ENCODE results near the gene PPARG.
A peak's percentile ranks its signal among the peaks of the same experiment; 100 is the strongest.
"Not testable (repeated sequence)": the region's sequence is repeated elsewhere in the genome, so short reads cannot be mapped to it uniquely, and the experiment has no call there.

PPARG gene

DNA sequence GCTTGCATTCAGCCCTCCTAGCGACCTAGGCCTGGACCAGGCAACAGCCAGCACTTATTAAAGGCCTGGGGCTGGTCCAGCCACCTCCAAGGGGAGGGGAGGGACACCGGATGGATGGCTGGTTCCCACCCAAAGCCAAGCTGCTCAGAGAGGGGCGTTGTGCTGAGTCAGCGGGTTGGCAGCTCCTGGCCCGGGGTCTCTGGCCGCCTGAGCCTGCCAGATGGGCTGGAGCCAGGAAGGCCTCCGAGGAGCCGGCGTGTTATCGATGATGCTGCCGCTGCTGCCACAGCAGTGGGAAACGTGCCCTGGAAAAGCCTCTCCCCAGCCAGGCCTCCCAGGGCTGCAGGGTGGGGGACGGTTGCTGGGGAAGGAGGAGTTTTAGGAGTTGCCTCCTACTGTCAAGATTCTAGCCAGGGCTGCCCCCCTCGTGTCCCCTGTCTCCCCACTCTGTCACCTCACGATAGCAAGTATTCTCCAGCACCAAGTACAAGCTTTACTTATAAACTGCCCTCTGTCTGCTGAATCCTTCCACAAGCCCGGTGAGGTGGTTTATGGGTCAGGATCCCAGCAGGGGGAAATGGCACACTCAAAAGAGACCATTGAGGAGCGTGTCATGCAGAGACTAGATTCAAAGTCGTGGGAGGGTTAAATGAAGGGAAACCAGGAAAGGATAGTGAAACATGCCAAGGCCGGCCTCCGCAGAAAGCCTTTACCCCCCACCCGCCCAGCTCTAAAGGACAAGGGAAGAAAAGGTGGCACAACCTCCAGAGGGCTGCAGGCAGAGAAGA, 152.3 kb downstream of the PPARG start:
- no peaks in the 10 kb centered on the region for H3K36me3 ChIP-seq (ENCODE audit: control insufficient read depth in 1 of 2, insufficient read depth in 2 of 2, low read length in 2 of 2)
- peaks cover 4 to 6% of the 10 kb centered on the region in 2 donors for H3K4me1 ChIP-seq (ENCODE audit: control insufficient read depth in 1 of 2, insufficient read depth in 2 of 2, low read length in 2 of 2)
- no peak overlapping the region for H3K27ac ChIP-seq (ENCODE audit: low read length)
- no peaks in the 10 kb centered on the region for H3K27me3 ChIP-seq (ENCODE audit: low read depth, low read length)
- H3K9me3 ChIP-seq (ENCODE audit: control insufficient read depth in 1 of 2, low read length in 2 of 2) = no peaks in the 10 kb centered on the region
- H3K4me3 ChIP-seq (ENCODE audit: low read depth in 1 of 2, low read length in 2 of 2) = no peak overlapping the region

DNA sequence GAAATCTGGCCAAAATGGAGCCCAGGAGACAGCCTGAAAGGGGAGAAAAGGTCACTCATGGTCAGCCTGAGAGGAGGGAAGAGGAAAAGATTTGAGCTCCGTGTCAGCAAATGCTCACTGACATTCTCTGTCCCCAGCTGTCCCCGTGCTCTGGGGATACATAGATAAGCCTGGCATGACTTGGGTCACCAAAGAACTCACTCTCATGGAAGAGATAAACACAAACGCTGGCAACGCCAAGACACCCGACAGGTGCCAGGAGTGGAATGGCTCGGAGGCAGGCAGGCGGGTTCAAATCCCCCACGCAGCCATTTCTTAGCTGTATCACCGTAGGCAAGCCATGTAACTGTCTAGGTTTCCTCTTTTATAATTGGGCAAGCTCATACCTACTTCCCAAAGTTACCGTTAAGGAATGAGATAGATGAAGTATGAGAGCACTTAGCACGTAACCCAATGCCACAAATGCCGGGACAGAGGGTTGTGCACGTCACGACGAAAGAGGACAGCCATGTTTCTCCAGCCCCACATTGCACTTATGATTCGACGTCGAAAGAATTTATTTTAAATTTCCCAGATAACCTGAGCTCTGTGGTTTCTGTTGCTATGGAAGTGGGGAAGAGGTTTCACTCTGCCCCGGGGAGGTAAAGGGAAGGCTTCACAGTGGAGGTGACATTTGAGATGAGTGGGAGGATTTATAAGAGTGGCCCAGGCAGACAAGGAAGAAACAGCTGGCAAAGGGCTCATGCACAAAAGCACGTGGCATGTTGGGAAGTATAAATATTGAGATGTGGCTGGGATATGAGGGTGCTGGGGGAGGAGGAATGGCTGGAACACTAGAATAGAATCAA, 154.0 kb downstream of the PPARG start:
- no peaks in the 10 kb centered on the region for H3K27me3 ChIP-seq (ENCODE audit: low read depth, low read length)

GRCh38 chr3:12443781-12444522, 155.1 kb downstream of the PPARG start:
- H3K4me3 ChIP-seq (ENCODE audit: low read depth in 1 of 2, low read length in 2 of 2) = no peak overlapping the region
- H3K36me3 ChIP-seq (ENCODE audit: control insufficient read depth in 1 of 2, insufficient read depth in 2 of 2, low read length in 2 of 2) = no peaks in the 10 kb centered on the region
- H3K9me3 ChIP-seq (ENCODE audit: control insufficient read depth in 1 of 2, low read length in 2 of 2) = no peaks in the 10 kb centered on the region
- H3K27ac ChIP-seq (ENCODE audit: low read length) = no peak overlapping the region
- H3K4me1 ChIP-seq (ENCODE audit: control insufficient read depth in 1 of 2, insufficient read depth in 2 of 2, low read length in 2 of 2) = peaks cover 0 to 4% of the 10 kb centered on the region in 2 donors
- no peaks in the 10 kb centered on the region for H3K27me3 ChIP-seq (ENCODE audit: low read depth, low read length)

More for the DNA sequence above, 154.0 kb downstream of the PPARG start:
- Histone ChIP-seq H3K4me3 (ENCODE audit: low read depth in 1 of 2, low read length in 2 of 2) (no peak overlapping the region), H3K4me1 (ENCODE audit: control insufficient read depth in 1 of 2, insufficient read depth in 2 of 2, low read length in 2 of 2) (peaks cover 0 to 4% of the 10 kb centered on the region in 2 donors), H3K27ac (ENCODE audit: low read length) (no peak overlapping the region), H3K9me3 (ENCODE audit: control insufficient read depth in 1 of 2, low read length in 2 of 2) (no peaks in the 10 kb centered on the region), H3K36me3 (ENCODE audit: control insufficient read depth in 1 of 2, insufficient read depth in 2 of 2, low read length in 2 of 2) (no peaks in the 10 kb centered on the region)

DNA sequence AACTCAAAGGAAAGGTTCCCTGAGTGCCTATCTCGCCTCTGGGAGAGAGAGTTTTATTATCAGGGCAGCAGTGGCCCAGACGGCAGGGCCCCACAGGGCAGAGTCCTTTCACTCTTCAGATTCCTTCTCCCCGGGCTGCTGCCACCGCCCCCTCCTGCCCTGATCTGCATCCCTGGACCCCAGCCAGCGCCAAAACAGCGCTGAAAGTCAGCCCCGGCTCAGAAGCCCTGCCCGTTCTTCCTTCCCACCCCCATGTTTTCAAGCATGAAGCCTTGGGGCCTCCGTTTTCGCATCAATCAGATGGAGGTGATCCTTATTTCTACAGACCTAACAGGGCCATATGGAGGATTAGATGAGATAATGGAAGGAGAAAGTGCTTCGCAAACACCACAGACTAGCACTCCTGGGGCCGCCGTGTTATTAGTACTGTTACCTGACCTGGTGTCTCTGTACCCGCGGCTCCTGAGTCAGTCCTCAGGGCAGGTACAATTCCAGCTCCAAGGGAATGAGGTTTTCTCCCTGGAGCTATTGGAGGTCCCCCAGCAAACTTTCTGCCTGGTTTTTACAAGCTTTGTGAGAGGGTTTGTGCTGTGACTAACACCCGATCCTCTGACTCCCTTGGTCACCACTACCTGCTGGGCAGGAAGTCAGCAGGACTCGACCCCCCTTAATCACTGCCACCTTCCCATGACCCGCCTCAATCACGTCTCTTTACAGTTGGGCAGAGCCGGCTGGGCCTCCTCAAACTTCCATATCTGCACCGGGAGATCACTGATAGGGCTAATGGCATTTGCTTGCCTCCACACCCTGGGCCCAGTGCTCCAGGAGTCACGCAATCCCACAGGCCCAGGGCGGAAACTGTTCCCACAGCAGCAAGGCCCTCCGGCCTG, 156.0 kb downstream of the PPARG start:
- H3K27ac ChIP-seq (ENCODE audit: low read length) = peak overlapping the region; percentile 66
- no peaks in the 10 kb centered on the region for H3K27me3 ChIP-seq (ENCODE audit: low read depth, low read length)
- peaks cover 0 to 4% of the 10 kb centered on the region in 2 donors for H3K4me1 ChIP-seq (ENCODE audit: control insufficient read depth in 1 of 2, insufficient read depth in 2 of 2, low read length in 2 of 2)
- no peak overlapping the region for H3K4me3 ChIP-seq (ENCODE audit: low read depth in 1 of 2, low read length in 2 of 2)
- no peaks in the 10 kb centered on the region for H3K36me3 ChIP-seq (ENCODE audit: control insufficient read depth in 1 of 2, insufficient read depth in 2 of 2, low read length in 2 of 2)
- H3K9me3 ChIP-seq (ENCODE audit: control insufficient read depth in 1 of 2, low read length in 2 of 2) = no peaks in the 10 kb centered on the region

GRCh38 chr3:12445523-12446240, 156.8 kb downstream of the PPARG start:
- Histone ChIP-seq H3K27ac (ENCODE audit: low read length) (no peak overlapping the region), H3K9me3 (ENCODE audit: control insufficient read depth in 1 of 2, low read length in 2 of 2) (no peaks in the 10 kb centered on the region)

GRCh38 chr3:12446298-12446697, 157.4 kb downstream of the PPARG start:
- Histone ChIP-seq H3K4me3 (ENCODE audit: low read depth in 1 of 2, low read length in 2 of 2) (no peak overlapping the region), H3K27ac (ENCODE audit: low read length) (no peak overlapping the region), H3K36me3 (ENCODE audit: control insufficient read depth in 1 of 2, insufficient read depth in 2 of 2, low read length in 2 of 2) (no peaks in the 10 kb centered on the region), H3K9me3 (ENCODE audit: control insufficient read depth in 1 of 2, low read length in 2 of 2) (no peaks in the 10 kb centered on the region), H3K4me1 (ENCODE audit: control insufficient read depth in 1 of 2, insufficient read depth in 2 of 2, low read length in 2 of 2) (peaks cover 0 to 4% of the 10 kb centered on the region in 2 donors), H3K27me3 (ENCODE audit: low read depth, low read length) (no peaks in the 10 kb centered on the region)

More at GRCh38 chr3:12445523-12446240, 156.8 kb downstream of the PPARG start:
- Histone ChIP-seq H3K27me3 (ENCODE audit: low read depth, low read length) (no peaks in the 10 kb centered on the region), H3K4me1 (ENCODE audit: control insufficient read depth in 1 of 2, insufficient read depth in 2 of 2, low read length in 2 of 2) (peaks cover 0 to 4% of the 10 kb centered on the region in 2 donors), H3K4me3 (ENCODE audit: low read depth in 1 of 2, low read length in 2 of 2) (no peak overlapping the region), H3K36me3 (ENCODE audit: control insufficient read depth in 1 of 2, insufficient read depth in 2 of 2, low read length in 2 of 2) (no peaks in the 10 kb centered on the region)

GRCh38 chr3:12447075-12447474, 158.2 kb downstream of the PPARG start:
- H3K27ac ChIP-seq (ENCODE audit: low read length) = no peak overlapping the region
- H3K9me3 ChIP-seq (ENCODE audit: control insufficient read depth in 1 of 2, low read length in 2 of 2) = no peaks in the 10 kb centered on the region
- H3K27me3 ChIP-seq (ENCODE audit: low read depth, low read length) = no peaks in the 10 kb centered on the region
- no peaks in the 10 kb centered on the region for H3K36me3 ChIP-seq (ENCODE audit: control insufficient read depth in 1 of 2, insufficient read depth in 2 of 2, low read length in 2 of 2)
- H3K4me3 ChIP-seq (ENCODE audit: low read depth in 1 of 2, low read length in 2 of 2) = no peak overlapping the region
- H3K4me1 ChIP-seq (ENCODE audit: control insufficient read depth in 1 of 2, insufficient read depth in 2 of 2, low read length in 2 of 2) = peaks cover 0 to 4% of the 10 kb centered on the region in 2 donors

DNA sequence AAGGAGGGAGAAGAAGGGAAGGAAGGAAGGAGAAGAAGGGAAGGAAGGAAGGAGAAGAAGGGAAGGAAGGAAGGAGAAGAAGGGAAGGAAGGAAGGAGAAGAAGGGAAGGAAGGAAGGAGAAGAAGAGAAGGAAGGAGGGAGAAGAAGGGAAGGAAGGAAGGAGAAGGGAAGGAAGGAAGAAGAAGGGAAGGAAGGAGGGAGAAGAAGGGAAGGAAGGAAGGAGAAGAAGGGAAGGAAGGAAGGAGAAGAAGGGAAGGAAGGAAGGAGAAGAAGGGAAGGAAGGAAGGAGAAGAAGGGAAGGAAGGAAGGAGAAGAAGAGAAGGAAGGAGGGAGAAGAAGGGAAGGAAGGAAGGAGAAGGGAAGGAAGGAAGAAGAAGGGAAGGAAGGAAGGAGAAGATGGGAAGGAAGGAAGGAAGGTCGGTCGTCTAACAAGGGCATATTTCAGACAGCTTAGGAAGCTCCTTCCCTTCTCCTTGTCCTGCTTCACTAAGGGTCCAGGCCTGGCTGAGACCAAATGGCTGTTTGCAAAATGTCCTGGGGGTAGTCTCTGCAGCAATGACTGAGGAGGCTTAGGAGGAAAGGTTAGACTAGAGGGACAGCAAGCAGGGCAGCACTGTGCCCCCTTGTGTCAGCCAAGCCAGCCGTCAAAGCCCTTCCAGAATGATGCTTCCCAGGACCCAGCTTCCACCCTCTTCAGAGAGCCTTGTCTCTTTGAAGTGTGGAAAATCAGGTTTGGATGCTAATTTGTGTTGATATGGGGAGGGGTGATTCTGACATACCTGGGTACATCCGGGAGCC, 159.7 kb downstream of the PPARG start:
- not testable (repeated sequence) for H3K27me3 ChIP-seq (ENCODE audit: low read depth, low read length); H3K4me3 ChIP-seq (ENCODE audit: low read depth in 1 of 2, low read length in 2 of 2); H3K27ac ChIP-seq (ENCODE audit: low read length); H3K36me3 ChIP-seq (ENCODE audit: control insufficient read depth in 1 of 2, insufficient read depth in 2 of 2, low read length in 2 of 2); H3K9me3 ChIP-seq (ENCODE audit: control insufficient read depth in 1 of 2, low read length in 2 of 2); H3K4me1 ChIP-seq (ENCODE audit: control insufficient read depth in 1 of 2, insufficient read depth in 2 of 2, low read length in 2 of 2)

GRCh38 chr3:12449889-12450682, 161.2 kb downstream of the PPARG start:
- Histone ChIP-seq H3K9me3 (ENCODE audit: control insufficient read depth in 1 of 2, low read length in 2 of 2) (no peaks in the 10 kb centered on the region), H3K27ac (ENCODE audit: low read length) (no peak overlapping the region), H3K27me3 (ENCODE audit: low read depth, low read length) (no peaks in the 10 kb centered on the region), H3K4me3 (ENCODE audit: low read depth in 1 of 2, low read length in 2 of 2) (no peak overlapping the region), H3K4me1 (ENCODE audit: control insufficient read depth in 1 of 2, insufficient read depth in 2 of 2, low read length in 2 of 2) (peaks cover 0 to 4% of the 10 kb centered on the region in 2 donors), H3K36me3 (ENCODE audit: control insufficient read depth in 1 of 2, insufficient read depth in 2 of 2, low read length in 2 of 2) (no peaks in the 10 kb centered on the region)
